Uterus (tissue), 4 donors: ENCODE results near the gene LMX1B. TPM values are rescaled to one million over a fixed set of nuclear protein-coding genes. Genes with fewer than 3 reads are reported as not detected.

Experiments used
- DNase-seq, 2 donors: peaks; one replicate each; pipeline ENCODE4 v3.0.0-alpha.2; 2019 to 2020
- H3K27ac ChIP-seq, 2 donors: fragments of 200-600 bp; sonication (generic); 1 replicate in 1 of 2; 2 replicates in 1 of 2; pipeline ENCODE4 v1.5.1; 2016 to 2018
- H3K27me3 ChIP-seq, 2 donors: fragments of 200-600 bp; sonication (generic); one replicate each; pipeline ENCODE4 v1.5.1; 2018 to 2019; ENCODE audit warnings: control low read depth in 1 of 2
- H3K36me3 ChIP-seq, 2 donors: fragments of 200-600 bp; sonication (generic); one replicate each; pipeline ENCODE4 v1.5.1; 2019; ENCODE audit warnings: control low read depth in 1 of 2
- H3K4me1 ChIP-seq, 2 donors: fragments of 200-600 bp; sonication (generic); one replicate each; pipeline ENCODE4 v1.5.1; 2018 to 2019; ENCODE audit warnings: control low read depth in 1 of 2
- H3K4me3 ChIP-seq, 2 donors: fragments of 200-600 bp; sonication (generic); 1 replicate in 1 of 2; 2 replicates in 1 of 2; pipeline ENCODE4 v1.5.1; 2018 to 2019; ENCODE audit warnings: mild to moderate bottlenecking in 1 of 2
- H3K9me3 ChIP-seq, 2 donors: fragments of 200-600 bp; sonication (generic); one replicate each; pipeline ENCODE4 v1.5.1; 2019; ENCODE audit warnings: control low read depth in 1 of 2
- POLR2A ChIP-seq, 2 donors: fragments of 450-650 bp; IDR thresholded peaks; one replicate each; pipeline ENCODE4 v1.6.1; 2016; ENCODE audit warnings: antibody characterized with exemption in 2 of 2, mild to moderate bottlenecking in 1 of 2, moderate library complexity in 1 of 2
- intact Hi-C: fragments of 100-400 bp; cut with DNase I; formaldehyde crosslinking; loops from one replicate; pipeline ENCODE4 v1.15.1; 2023; ENCODE audit warnings: low total_unique reads
- total RNA-seq, 4 donors: library from RNA; depleted of rRNA in 3 of 4; stranded (reverse); fragments of >200 nt in 3 of 4; gene quantifications; one replicate each; pipeline versions ENCODE4 v1.1.0 to v1.2.4, GENCODE V29; 2014 to 2023
- TF ChIP-seq, protein P1 (sequence below), 4 experiments: fragments of 200-600 bp in 2 of 4; fragments of 450-650 bp in 2 of 4; sonication (generic) in 2 of 4; IDR thresholded peaks; one replicate each; pipeline ENCODE4 v1.5.1; 2016 to 2019; ENCODE audit warnings: antibody characterized with exemption in 4 of 4, mild to moderate bottlenecking in 2 of 4, moderate library complexity in 1 of 4
- donor health status: DM: yes; HTN: yes; CAD: no.

LMX1B gene
- total RNA-seq, 4 donors from 2014 or later = not detected

DNA sequence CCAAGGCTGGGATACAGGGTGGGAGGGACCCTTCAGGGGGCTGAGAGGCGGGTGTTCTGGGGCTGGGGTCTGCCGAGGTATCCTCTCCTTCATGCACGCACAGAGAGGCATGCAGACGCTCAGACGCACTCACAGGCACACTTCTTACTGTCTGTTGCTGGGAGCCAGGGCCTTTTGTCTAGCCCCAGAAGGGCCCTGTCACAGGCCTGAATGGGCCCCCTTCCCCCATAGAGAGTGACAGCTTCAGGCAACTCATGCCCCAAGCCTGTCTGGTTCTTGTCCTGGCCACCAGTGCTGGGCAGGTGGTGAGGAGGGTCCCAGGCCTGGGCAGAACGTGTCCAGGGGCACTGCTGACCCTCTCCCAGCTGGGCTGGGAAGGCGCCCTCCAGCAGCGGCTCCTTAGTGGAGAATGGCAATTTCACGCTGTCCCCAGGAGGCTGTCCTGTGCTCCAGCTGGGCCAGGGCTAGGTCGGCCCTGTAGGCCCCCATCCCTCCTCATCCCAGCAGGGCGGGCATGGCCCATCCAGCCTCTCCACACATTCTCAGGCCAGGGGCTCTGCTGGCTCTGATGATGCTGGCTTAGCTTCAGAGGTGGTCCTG, 45.3 kb downstream of the LMX1B start:
- H3K36me3 ChIP-seq = no peaks in the 10 kb centered on the region
- H3K4me3 ChIP-seq = no peak overlapping the region
- DNase-seq = no peak
- no peak for TF ChIP-seq POLR2A (IDR thresholded peaks at IDR 0.05)
- TF ChIP-seq, protein P1, sequence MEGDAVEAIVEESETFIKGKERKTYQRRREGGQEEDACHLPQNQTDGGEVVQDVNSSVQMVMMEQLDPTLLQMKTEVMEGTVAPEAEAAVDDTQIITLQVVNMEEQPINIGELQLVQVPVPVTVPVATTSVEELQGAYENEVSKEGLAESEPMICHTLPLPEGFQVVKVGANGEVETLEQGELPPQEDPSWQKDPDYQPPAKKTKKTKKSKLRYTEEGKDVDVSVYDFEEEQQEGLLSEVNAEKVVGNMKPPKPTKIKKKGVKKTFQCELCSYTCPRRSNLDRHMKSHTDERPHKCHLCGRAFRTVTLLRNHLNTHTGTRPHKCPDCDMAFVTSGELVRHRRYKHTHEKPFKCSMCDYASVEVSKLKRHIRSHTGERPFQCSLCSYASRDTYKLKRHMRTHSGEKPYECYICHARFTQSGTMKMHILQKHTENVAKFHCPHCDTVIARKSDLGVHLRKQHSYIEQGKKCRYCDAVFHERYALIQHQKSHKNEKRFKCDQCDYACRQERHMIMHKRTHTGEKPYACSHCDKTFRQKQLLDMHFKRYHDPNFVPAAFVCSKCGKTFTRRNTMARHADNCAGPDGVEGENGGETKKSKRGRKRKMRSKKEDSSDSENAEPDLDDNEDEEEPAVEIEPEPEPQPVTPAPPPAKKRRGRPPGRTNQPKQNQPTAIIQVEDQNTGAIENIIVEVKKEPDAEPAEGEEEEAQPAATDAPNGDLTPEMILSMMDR (IDR thresholded peaks at IDR 0.05) = no peak
- no peaks in the 10 kb centered on the region for H3K9me3 ChIP-seq
- intact Hi-C loops = no loop called here
- no peaks in the 10 kb centered on the region for H3K4me1 ChIP-seq
- no peaks in the 10 kb centered on the region for H3K27me3 ChIP-seq
- no peak overlapping the region for H3K27ac ChIP-seq

DNA sequence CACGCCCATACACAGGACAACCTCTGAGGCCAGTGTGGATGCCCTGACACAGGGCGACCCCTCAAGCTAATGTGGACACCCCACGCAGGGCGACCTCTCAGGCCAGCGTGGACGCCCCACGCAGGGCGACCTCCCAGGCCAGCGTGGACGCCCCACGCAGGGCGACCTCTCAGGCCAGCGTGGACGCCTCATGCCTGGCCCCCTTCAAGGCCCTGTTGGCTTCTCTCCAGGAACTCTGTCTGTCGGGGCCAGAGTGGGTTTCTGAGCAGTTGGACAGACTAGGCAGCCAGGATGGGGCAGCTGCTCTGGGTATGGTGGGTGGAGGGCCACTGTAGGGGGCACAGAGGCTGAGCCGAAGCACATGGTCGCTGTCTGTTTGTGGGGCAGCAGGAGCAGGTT, 47.4 kb downstream of the LMX1B start:
- intact Hi-C loops = no loop called here
- no peak overlapping the region for H3K4me3 ChIP-seq
- H3K27me3 ChIP-seq = no peaks in the 10 kb centered on the region
- H3K36me3 ChIP-seq = no peaks in the 10 kb centered on the region
- no peak for TF ChIP-seq POLR2A (IDR thresholded peaks at IDR 0.05)
- TF ChIP-seq, protein P1 (IDR thresholded peaks at IDR 0.05) = no peak
- peaks cover 0 to 4% of the 10 kb centered on the region in 2 donors for H3K4me1 ChIP-seq
- no peaks in the 10 kb centered on the region for H3K9me3 ChIP-seq
- DNase-seq = no peak
- H3K27ac ChIP-seq = no peak overlapping the region

DNA sequence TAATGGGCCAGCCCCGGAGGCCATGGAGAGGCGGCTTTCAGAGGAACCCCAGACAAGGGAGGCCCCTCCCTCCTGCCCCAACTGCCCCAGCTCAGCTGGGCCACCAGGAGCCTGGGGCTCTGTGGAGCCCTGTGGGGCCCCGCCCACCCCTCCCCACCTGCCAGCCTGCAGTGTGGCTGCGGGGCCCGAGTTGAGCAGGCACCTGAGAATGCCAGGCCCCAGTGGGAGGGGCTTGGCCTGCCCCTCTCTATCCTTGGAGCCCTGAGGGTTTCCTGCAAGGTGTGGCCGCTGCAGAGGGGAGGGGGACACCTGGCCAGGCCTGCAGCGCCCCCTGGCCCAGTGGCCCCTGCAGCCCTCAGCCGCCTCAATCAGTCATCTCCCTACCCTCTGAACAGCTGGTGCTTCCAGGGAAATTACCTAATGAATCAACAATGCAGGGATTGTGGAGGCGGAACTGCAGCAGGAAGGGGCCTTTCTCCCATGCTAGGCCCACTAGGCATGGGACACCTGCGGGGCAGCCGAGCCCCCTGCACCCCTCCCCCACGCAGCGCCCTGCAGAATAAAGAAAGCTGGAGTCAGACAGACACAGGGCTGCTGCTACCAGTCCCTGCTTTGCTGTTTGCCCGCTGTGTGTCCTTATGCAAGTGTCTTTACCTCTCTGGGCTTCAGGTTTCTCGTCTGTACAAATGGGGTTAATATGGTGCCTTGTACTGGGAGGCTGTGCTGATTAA, 48.0 kb downstream of the LMX1B start:
- H3K4me1 ChIP-seq = peaks cover 0 to 4% of the 10 kb centered on the region in 2 donors
- H3K9me3 ChIP-seq = no peaks in the 10 kb centered on the region
- no peaks in the 10 kb centered on the region for H3K27me3 ChIP-seq
- no peak for TF ChIP-seq POLR2A (IDR thresholded peaks at IDR 0.05)
- TF ChIP-seq, protein P1 (IDR thresholded peaks at IDR 0.05) = no peak
- DNase-seq = no peak
- no peak overlapping the region for H3K27ac ChIP-seq
- H3K4me3 ChIP-seq = no peak overlapping the region
- intact Hi-C loops = no loop called here
- H3K36me3 ChIP-seq = no peaks in the 10 kb centered on the region

DNA sequence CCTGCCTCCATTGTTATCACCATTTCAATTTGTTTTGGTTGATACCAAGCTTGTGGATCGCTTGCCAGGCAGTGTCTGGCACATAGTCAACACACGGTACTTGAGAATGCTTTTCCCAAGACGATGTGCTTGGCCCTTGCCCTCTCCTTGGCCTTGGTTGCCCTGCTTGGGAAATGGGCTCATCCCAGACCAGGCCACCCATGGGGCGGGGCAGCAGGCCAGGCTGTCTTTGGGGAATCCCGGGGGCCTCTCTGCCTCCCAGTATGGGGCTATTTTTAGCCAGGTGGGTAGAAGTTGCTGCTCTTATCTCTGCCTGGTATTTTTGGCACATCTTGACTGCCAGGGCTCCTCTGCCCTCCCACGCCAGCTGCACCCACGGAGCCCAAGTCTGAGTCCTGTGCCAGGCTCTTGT, 49.9 kb downstream of the LMX1B start:
- Histone ChIP-seq H3K27ac (no peak overlapping the region), H3K4me1 (peaks cover 0 to 4% of the 10 kb centered on the region in 2 donors), H3K36me3 (no peaks in the 10 kb centered on the region), H3K4me3 (no peak overlapping the region), H3K27me3 (no peaks in the 10 kb centered on the region), H3K9me3 (no peaks in the 10 kb centered on the region)
- DNase-seq = no peak
- intact Hi-C loops = no loop called here
- TF ChIP-seq, protein P1 (IDR thresholded peaks at IDR 0.05) = no peak
- TF ChIP-seq POLR2A (IDR thresholded peaks at IDR 0.05) = no peak

DNA sequence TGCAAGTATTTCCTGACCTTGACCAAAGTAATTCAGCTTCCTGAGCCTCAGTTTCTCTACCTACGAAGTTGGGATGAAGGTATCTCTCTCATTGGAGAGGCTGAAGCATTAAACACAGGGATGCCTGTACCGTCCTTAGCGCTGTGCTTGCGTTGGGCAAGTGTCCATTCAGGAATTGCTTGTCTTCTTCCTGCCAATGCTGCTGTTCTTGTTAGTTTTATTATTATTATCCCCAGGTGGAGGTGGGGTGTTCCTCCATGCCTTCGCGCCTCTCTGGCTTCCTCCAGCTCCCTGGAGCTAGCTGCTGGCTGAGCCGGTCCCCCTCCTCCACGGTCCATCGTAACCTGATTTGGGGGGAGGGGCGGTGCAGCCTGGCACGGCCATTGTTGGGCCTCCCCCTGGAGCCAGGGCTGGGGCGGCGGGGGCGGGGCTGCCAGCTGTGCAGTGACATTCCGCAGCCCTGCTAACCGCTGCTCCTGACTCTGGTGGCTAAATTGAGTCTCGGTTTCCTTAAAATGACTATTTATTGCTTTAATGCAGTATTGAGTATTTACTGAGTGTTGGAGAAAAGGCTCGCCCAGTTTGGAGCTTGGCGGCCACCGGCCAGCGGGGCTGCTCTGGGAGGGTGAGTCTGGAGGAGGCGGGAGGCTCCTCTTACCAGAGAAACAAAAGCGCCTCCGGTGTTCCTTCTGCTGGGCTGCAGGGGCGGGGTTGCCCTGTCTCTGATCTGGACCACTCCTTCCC, 51.3 kb downstream of the LMX1B start:
- Histone ChIP-seq H3K4me3 (no peak overlapping the region), H3K4me1 (peaks cover 0 to 4% of the 10 kb centered on the region in 2 donors), H3K36me3 (no peaks in the 10 kb centered on the region), H3K27me3 (no peaks in the 10 kb centered on the region), H3K27ac (no peak overlapping the region), H3K9me3 (no peaks in the 10 kb centered on the region)
- no peak for TF ChIP-seq POLR2A (IDR thresholded peaks at IDR 0.05)
- TF ChIP-seq, protein P1 (IDR thresholded peaks at IDR 0.05) = no peak
- no peak for DNase-seq
- intact Hi-C loops = no loop called here
